Measurements from ENCODE around the gene BOLA2B.
"Not testable (repeated sequence)": the region's sequence is repeated elsewhere in the genome, so short reads cannot be mapped to it uniquely, and the experiment has no call there.

Gene BOLA2B

DNA sequence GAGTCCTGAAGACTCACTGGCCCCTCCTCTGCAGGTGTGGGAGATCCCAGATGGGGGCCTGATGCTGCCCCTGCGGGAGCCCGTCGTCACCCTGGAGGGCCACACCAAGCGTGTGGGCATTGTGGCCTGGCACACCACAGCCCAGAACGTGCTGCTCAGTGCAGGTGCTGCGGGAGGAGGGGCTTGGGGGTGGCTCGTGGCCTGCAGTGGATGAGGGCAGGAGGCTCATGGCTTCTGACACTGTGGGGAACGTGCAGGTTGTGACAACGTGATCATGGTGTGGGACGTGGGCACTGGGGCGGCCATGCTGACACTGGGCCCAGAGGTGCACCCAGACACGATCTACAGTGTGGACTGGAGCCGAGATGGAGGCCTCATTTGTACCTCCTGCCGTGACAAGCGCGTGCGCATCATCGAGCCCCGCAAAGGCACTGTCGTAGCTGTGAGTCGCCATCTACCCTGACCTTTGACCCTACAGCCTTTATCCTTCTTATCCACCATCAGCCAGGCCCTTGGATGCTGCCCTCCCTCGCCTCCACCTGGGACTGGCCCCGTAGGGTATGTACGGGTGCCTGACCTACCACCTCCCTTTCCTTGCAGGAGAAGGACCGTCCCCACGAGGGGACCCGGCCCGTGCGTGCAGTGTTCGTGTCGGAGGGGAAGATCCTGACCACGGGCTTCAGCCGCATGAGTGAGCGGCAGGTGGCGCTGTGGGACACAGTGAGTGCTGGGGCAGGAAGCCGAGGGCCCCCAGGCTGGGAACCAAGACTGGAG is 6.5 kb downstream of the BOLA2B start:
- Mint-ChIP-seq H3K27me3 (no peaks in the 10 kb centered on the region), H3K27ac (peak overlapping the region; percentile 97), H3K4me1 (peaks cover 24% of the 10 kb centered on the region), H3K9me3 (no peaks in the 10 kb centered on the region), H3K36me3 (peaks cover 12% of the 10 kb centered on the region), H3K4me3 (peak overlapping the region; percentile 96)

GRCh38 chr16:30186444-30186781 is 7.1 kb downstream of the BOLA2B start:
- Mint-ChIP-seq H3K27me3 (no peaks in the 10 kb centered on the region), H3K36me3 (peaks cover 12% of the 10 kb centered on the region), H3K9me3 (no peaks in the 10 kb centered on the region), H3K4me1 (peaks cover 25% of the 10 kb centered on the region), H3K4me3 (peak overlapping the region; percentile 96), H3K27ac (peak overlapping the region; percentile 97)

- Mint-ChIP-seq H3K36me3 (peaks cover 12% of the 10 kb centered on the region), H3K27me3 (no peaks in the 10 kb centered on the region), H3K27ac (peak overlapping the region; percentile 97), H3K9me3 (no peaks in the 10 kb centered on the region), H3K4me3 (peak overlapping the region; percentile 96), H3K4me1 (peaks cover 27% of the 10 kb centered on the region)
These were observed 7.6 kb downstream of the BOLA2B start for GRCh38 chr16:30185683-30186421.

- Mint-ChIP-seq H3K9me3 (no peaks in the 10 kb centered on the region), H3K4me1 (peaks cover 29% of the 10 kb centered on the region), H3K4me3 (peak overlapping the region; percentile 96), H3K27me3 (no peaks in the 10 kb centered on the region), H3K36me3 (peaks cover 12% of the 10 kb centered on the region), H3K27ac (peak overlapping the region; percentile 97)
These were observed 8.4 kb downstream of the BOLA2B start for GRCh38 chr16:30184891-30185682.

DNA sequence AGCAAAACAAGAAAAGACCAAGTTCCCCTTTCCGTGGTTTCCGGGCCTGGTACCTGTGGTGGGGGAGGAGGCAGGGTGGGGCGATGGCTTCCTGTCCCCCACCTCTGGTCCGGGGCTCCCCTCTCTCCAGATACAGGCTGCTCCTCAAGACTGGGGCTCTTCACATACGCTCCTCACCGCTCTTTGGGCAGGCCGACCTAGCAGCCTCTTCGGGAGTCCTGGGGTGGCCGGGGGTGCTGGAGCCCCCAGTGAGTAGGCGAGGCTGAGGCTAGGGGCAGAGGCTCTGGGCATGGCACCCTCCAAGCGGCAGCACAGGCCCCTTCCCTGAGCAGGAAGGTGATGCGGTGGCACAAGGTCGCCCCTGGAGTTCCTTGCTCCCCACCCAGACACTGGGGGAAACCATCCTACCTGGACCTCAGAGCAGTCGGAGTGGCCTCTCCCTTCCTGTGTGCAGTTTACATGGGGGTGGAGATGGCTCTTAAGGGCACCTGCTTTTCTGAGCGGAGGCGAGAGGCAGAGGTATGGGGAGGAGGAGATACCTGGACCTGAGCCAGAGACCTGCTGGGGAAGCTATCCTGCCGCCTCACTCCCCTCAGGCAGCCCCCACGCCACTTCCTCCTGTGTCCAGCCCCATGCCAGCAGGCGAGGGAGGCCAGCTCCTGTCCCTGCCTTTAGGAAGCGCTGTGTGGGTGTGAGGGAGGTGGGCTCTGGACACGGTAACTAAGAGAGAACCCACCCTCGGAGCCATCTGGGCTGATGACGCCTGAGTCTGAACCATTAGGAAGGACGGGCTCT is 9.2 kb downstream of the BOLA2B start:
- H3K4me1 Mint-ChIP-seq: peaks cover 29% of the 10 kb centered on the region
- peaks cover 12% of the 10 kb centered on the region for H3K36me3 Mint-ChIP-seq

DNA sequence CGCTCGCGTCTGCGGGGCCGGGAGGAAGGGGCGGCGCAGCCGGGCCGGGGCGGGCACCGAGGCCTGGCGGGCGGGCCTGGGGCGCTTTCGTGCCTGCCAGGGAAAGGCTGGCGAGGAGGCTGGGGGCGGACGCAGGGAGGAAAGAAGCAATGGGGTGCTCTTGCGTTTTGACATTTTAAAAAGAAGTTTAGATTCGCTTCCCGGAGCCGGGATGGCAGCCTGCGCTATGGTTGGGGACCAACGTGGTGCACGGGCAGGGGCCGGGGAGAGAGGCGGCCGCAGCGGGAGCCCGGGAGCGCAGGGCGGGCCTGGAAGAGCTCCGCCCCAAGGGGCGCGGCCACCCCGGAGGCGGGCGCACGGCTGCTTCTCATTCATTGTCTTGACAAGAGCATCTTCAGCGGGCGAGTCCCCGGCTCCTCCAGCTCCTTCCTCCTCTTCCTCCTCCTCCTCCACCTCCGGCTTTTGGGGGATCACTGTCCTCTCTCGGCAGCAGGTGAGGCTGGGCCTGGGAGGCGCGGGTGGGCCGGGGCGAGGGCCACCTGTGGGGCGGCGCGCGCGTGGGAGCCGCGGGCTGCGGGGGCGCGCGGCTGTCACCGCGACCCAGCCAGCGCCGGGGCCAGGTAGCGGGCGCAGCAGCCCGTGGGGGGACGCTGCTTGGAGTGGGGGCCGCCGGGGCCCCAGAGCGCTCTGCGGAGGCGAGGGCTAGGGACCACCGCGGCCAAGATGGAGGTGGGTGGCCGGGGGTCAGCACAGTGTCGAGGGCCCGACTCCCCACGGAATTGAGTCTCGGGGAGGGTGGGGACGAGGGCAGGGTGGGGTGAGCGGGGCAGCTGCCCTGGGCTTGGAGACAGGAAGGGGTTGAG is 10.0 kb downstream of the BOLA2B start, which contains the start of gene CORO1A:
Gene CORO1A (plus strand): TSS at position 370 of the 863 bp plus-strand sequence. CDS start 1,608 bp downstream, outside the sequence.
- Mint-ChIP-seq H3K4me3 (peak within 1 kb of the TSS; percentile 96), H3K4me1 (peaks cover 29% of the 10 kb centered on the region), H3K27me3 (no peaks in the 10 kb centered on the region), H3K27ac (peak within 1 kb of the TSS; percentile 97), H3K9me3 (no peaks in the 10 kb centered on the region), H3K36me3 (peaks cover 12% of the 10 kb centered on the region)

More for the DNA sequence above, 9.2 kb downstream of the BOLA2B start:
- peak overlapping the region; percentile 96 for H3K4me3 Mint-ChIP-seq
- no peaks in the 10 kb centered on the region for H3K27me3 Mint-ChIP-seq
- no peaks in the 10 kb centered on the region for H3K9me3 Mint-ChIP-seq
- peak overlapping the region; percentile 97 for H3K27ac Mint-ChIP-seq

DNA sequence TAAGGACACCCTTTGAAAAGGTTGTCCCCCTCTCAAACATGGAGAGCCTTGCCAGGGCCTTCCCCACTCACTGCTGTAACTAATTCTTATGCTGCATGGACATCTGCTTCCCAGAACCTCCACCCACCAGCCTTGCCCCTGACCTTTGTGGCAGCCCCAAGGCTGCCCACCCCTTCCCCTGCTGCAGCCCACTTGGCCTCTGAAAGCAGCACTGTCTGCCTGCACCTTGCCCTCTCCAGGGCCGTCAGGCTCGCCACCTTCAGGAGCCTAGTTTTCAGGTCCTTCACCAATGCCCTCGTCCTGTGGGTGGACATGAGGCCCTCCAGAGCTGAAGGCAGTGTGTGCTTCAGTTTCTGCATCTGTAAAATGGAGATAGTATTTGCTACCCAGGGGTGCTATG is 12.7 kb downstream of the BOLA2B start:
- Mint-ChIP-seq H3K9me3 (no peaks in the 10 kb centered on the region), H3K27me3 (no peaks in the 10 kb centered on the region), H3K4me3 (no peak overlapping the region), H3K4me1 (peaks cover 13% of the 10 kb centered on the region), H3K27ac (no peak overlapping the region), H3K36me3 (peaks cover 3% of the 10 kb centered on the region)

DNA sequence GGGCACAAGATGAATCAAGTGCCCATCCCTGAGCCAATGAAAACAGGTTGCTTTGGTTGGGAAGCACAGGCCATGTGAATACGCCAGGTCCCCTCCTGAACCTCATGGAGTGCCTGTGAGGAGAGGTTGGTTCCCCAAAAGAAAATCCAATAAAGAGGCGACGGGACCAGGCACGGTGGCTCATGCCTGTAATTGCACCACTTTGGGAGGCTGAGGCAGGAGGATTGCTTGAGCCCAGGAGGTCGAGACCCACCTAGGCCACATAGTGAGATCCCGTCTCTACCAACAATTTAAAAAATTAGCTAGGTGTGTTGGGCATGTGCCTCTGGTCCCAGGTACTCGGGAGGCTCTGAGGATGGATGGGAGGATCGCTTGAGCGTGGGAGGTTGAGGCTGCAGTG is 13.5 kb downstream of the BOLA2B start:
- Mint-ChIP-seq H3K4me1 (peaks cover 13% of the 10 kb centered on the region), H3K36me3 (peaks cover 3% of the 10 kb centered on the region), H3K4me3 (no peak overlapping the region), H3K27ac (no peak overlapping the region), H3K27me3 (no peaks in the 10 kb centered on the region), H3K9me3 (no peaks in the 10 kb centered on the region)

GRCh38 chr16:30179195-30179594 is 14.3 kb downstream of the BOLA2B start:
- H3K9me3 Mint-ChIP-seq: no peaks in the 10 kb centered on the region
- H3K27me3 Mint-ChIP-seq: no peaks in the 10 kb centered on the region
- no peaks in the 10 kb centered on the region for H3K36me3 Mint-ChIP-seq
- H3K4me1 Mint-ChIP-seq: peaks cover 13% of the 10 kb centered on the region
- no peak overlapping the region for H3K27ac Mint-ChIP-seq
- H3K4me3 Mint-ChIP-seq: no peak overlapping the region

GRCh38 chr16:30176876-30177275 is 16.6 kb downstream of the BOLA2B start:
- H3K27me3 Mint-ChIP-seq, H3K4me1 Mint-ChIP-seq, H3K9me3 Mint-ChIP-seq, H3K27ac Mint-ChIP-seq, H3K4me3 Mint-ChIP-seq, H3K36me3 Mint-ChIP-seq: not testable (repeated sequence)

DNA sequence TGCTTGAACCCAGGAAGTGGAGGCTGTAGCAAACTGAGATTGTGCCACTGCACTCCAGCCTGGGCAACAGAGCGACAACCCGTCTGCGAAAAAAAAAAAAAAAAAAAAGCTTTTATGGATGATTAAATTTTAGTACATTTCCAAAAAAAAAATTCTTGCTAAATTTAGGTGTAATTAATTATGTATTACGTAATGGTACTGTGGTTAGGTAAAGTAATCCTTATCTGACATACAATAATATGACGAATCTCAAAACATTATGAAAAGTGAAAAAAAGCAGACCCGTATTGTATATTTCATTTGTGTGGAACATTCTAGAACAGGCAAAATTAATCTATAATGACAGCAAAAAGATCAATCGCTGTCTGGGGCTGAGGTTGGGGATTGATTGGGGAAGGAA is 20.4 kb downstream of the BOLA2B start:
- Mint-ChIP-seq H3K4me1 (peaks cover 3% of the 10 kb centered on the region), H3K27me3 (no peaks in the 10 kb centered on the region), H3K9me3 (no peaks in the 10 kb centered on the region), H3K36me3 (no peaks in the 10 kb centered on the region), H3K27ac (no peak overlapping the region), H3K4me3 (no peak overlapping the region)

DNA sequence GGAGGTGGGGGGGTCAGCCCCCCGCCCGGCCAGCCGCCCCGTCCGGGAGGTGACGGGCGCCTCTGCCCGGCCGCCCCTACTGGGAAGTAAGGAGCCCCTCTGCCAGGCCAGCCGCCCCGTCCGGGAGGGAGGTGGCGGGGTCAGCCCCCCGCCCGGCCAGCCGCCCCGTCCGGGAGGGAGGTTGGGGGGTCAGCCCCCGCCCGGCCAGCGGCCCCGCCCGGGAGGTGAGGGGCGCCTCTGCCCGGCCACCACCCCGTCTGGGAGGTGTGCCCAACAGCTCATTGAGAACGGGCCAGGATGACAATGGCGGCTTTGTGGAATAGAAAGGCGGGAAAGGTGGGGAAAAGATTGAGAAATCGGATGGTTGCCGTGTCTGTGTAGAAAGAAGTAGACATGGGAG is 23.3 kb downstream of the BOLA2B start:
- H3K27me3 Mint-ChIP-seq, H3K27ac Mint-ChIP-seq, H3K36me3 Mint-ChIP-seq, H3K9me3 Mint-ChIP-seq, H3K4me3 Mint-ChIP-seq: not testable (repeated sequence)
- H3K4me1 Mint-ChIP-seq: peaks cover 24% of the 10 kb centered on the region

GRCh38 chr16:30169416-30169815 is 24.1 kb downstream of the BOLA2B start:
- not testable (repeated sequence) for H3K9me3 Mint-ChIP-seq, H3K36me3 Mint-ChIP-seq, H3K27me3 Mint-ChIP-seq, H3K27ac Mint-ChIP-seq, H3K4me3 Mint-ChIP-seq
- peaks cover 32% of the 10 kb centered on the region for H3K4me1 Mint-ChIP-seq

DNA sequence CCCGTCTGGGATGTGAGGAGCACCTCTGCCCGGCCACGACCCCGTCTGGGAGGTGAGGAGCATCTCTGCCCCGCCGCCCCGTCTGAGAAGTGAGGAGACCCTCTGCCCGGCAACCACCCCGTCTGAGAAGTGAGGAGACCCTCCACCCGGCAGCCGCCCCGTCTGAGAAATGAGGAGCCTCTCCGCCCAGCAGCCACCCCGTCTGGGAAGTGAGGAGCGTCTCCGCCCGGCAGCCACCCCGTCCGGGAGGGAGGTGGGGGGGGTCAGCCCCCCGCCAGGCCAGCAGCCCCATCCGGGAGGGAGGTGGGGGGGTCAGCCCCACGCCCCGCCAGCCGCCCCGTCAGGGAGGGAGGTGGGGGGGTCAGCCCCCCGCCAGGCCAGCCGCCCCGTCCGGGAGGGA is 24.7 kb downstream of the BOLA2B start:
- H3K9me3 Mint-ChIP-seq, H3K27me3 Mint-ChIP-seq, H3K36me3 Mint-ChIP-seq, H3K4me3 Mint-ChIP-seq, H3K27ac Mint-ChIP-seq: not testable (repeated sequence)
- H3K4me1 Mint-ChIP-seq: peaks cover 33% of the 10 kb centered on the region
